ENCODE measurements around the gene SORCS1. TPM values are rescaled to one million over a fixed set of nuclear protein-coding genes. Genes with fewer than 3 reads are reported as not detected.

Gene SORCS1
- total RNA-seq, 1 experiment from 2014 or later: 1.7 TPM

GRCh38 chr10:106746868-106747267, 417.6 kb downstream of the SORCS1 start:
- Mint-ChIP-seq H3K4me1 (0 out of 4 replicates have a peak, but pooled peaks cover 0 to 4% of the 10 kb centered on the region in 2 experiments), H3K27me3 (ENCODE audit: low read depth) (no peaks in the 10 kb centered on the region), H3K9me3 (no peaks in the 10 kb centered on the region), H3K4me3 (no peak overlapping the region), H3K36me3 (ENCODE audit: insufficient read depth in 1 of 3, low read depth in 3 of 3) (no peaks in the 10 kb centered on the region), H3K27ac (no peak overlapping the region)
- no peak overlapping the region for H3K56ac ChIP-seq (ENCODE audit: insufficient read length, low read depth, low read length)
- H2AK5ac ChIP-seq (ENCODE audit: insufficient read length, low read length): no peak overlapping the region
- no peak overlapping the region for H3K4me2 ChIP-seq (ENCODE audit: insufficient read depth, insufficient read length, low read length)
- H2AFZ ChIP-seq (ENCODE audit: low read length): no peak overlapping the region
- DNase-seq: no peak
- no peak overlapping the region for H2BK12ac ChIP-seq (ENCODE audit: insufficient read length, low read depth, low read length)
- no peaks in the 10 kb centered on the region for H3K27me3 ChIP-seq (ENCODE audit: insufficient read depth, low read length)
- no peaks in the 10 kb centered on the region for H3K9me3 ChIP-seq (ENCODE audit: control insufficient read depth, low read depth, low read length)
- no peaks in the 10 kb centered on the region for H3K4me1 ChIP-seq (ENCODE audit: insufficient read depth, low read length)
- no peaks in the 10 kb centered on the region for H3K79me2 ChIP-seq (ENCODE audit: insufficient read depth, low read length)
- TF ChIP-seq CTCF (conservative IDR thresholded peaks at IDR 0.05): no peak
- H3K79me1 ChIP-seq (ENCODE audit: insufficient read depth, low read depth, low read length, poor library complexity, severe bottlenecking): no peaks in the 10 kb centered on the region
- H3T11ph ChIP-seq (ENCODE audit: low read length): no peak overlapping the region
- no peaks in the 10 kb centered on the region for H4K20me1 ChIP-seq (ENCODE audit: control insufficient read depth, insufficient read depth, insufficient read length)
- no CpG with 5 or more reads among the region's 1 CpG for WGBS (ENCODE audit: extremely low coverage, insufficient read length, low lambda C conversion rate)
- no peak overlapping the region for H2BK5ac ChIP-seq (ENCODE audit: insufficient read length, low read length)
- no peak overlapping the region for H3K27ac ChIP-seq (ENCODE audit: insufficient read length, low read depth, low read length)
- H3K9ac ChIP-seq (ENCODE audit: extremely low read depth, insufficient read length, low read length): no peak overlapping the region
- no peaks in the 10 kb centered on the region for H3K23me2 ChIP-seq (ENCODE audit: insufficient read length, low read depth, low read length, poor library complexity, severe bottlenecking)
- no peak overlapping the region for H2BK20ac ChIP-seq (ENCODE audit: low read depth, low read length, poor library complexity, severe bottlenecking)
- H3K14ac ChIP-seq (ENCODE audit: insufficient read depth, low read length): no peak overlapping the region
- H3K4ac ChIP-seq (ENCODE audit: low read depth, low read length): no peak overlapping the region
- H2BK15ac ChIP-seq (ENCODE audit: low read depth, low read length): no peak overlapping the region
- H4K5ac ChIP-seq (ENCODE audit: insufficient read length, low read depth, low read length): no peak overlapping the region
- no peak overlapping the region for H3K18ac ChIP-seq (ENCODE audit: insufficient read length, low read depth, low read length)
- no peak overlapping the region for H2BK120ac ChIP-seq (ENCODE audit: low read depth, low read length, poor library complexity, severe bottlenecking)
- no peak overlapping the region for H4K91ac ChIP-seq (ENCODE audit: insufficient read length, low read depth, low read length)
- H3K23ac ChIP-seq (ENCODE audit: insufficient read length, low read depth, low read length): no peak overlapping the region
- H4K8ac ChIP-seq (replicated peaks; ENCODE audit: insufficient read length, low read depth, low read length): no peak overlapping the region

All from H9 (cell line).